GM12801 (cell line): Measurements from ENCODE around the gene TTC23L.

Experiments used
- TF ChIP-seq, protein P1 (sequence below): IDR thresholded peaks from one replicate; pipeline ENCODE4 v1.5.1; 2011; ENCODE audit warnings: control low read depth; ENCODE audit not compliant: insufficient read length; ENCODE audit errors: extremely low read depth

The TTC23L gene

GRCh38 chr5:34838785-34839714 lies at the start of gene TTC23L:
Gene TTC23L (plus strand): TSS chr5:34839164. CDS start chr5:34840672, 1,508 bp downstream.
- TF ChIP-seq, protein P1, sequence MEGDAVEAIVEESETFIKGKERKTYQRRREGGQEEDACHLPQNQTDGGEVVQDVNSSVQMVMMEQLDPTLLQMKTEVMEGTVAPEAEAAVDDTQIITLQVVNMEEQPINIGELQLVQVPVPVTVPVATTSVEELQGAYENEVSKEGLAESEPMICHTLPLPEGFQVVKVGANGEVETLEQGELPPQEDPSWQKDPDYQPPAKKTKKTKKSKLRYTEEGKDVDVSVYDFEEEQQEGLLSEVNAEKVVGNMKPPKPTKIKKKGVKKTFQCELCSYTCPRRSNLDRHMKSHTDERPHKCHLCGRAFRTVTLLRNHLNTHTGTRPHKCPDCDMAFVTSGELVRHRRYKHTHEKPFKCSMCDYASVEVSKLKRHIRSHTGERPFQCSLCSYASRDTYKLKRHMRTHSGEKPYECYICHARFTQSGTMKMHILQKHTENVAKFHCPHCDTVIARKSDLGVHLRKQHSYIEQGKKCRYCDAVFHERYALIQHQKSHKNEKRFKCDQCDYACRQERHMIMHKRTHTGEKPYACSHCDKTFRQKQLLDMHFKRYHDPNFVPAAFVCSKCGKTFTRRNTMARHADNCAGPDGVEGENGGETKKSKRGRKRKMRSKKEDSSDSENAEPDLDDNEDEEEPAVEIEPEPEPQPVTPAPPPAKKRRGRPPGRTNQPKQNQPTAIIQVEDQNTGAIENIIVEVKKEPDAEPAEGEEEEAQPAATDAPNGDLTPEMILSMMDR: no peak

GRCh38 chr5:34789639-34790038 lies 49.3 kb upstream of the TTC23L start:
- TF ChIP-seq, protein P1: no peak

DNA sequence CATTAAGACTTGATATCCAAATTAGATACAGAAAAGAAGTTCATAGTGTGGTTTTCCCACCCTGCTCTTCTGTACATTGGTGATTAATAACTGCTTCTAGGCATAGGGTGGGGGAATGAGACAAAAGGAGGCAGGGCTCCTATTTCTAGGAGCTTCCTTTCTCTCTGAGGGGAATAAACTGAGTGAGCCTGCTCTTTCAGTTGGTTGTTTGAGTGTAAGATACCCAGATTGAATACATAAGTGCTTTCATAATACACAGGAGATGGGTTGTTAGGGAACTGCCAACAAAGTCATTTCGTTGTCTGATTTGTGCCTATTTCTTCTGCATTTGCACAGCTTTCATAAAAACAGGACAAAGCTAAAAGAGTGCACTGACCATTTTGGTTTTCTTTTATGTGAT lies 48.9 kb upstream of the TTC23L start:
- TF ChIP-seq, protein P1: no peak

DNA sequence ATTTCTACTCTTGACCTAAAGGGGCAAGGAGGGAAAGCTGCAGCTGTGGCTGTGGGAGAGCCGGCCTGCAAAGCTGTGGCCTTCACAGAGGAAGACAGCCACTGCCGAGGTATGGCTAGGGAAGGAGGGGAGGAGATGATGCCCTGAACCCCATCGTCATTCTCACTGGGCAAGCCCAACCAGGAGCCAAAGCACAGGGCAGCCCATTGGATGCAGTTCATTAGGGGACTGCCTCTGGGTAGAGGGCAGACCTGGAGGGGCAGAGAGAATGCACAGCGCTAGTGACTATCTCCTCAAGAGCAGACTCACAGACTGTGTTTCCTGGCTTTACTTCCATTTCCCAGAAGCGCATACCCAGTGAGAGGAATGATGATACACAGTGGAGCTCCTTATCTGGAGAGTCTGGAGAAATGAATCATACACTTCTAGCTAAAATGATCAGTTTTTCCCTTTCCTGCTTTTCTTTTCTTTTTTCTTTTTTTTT lies 47.2 kb upstream of the TTC23L start:
- TF ChIP-seq, protein P1: no peak

- TF ChIP-seq, protein P1: no peak
Observed at GRCh38 chr5:34802834-34803563, 36.0 kb upstream of the TTC23L start.

- TF ChIP-seq, protein P1: no peak
Observed at GRCh38 chr5:34803974-34804732, 34.8 kb upstream of the TTC23L start.
